22Rv1 (cell line): Measurements from ENCODE around the gene DHX38.

Experiments
- CTCF ChIP-seq: fragments of 450-650 bp; IDR thresholded peaks from 2 replicates; pipeline ENCODE4 v1.5.1; 2017; ENCODE audit warnings: mild to moderate bottlenecking
- ZFX ChIP-seq: fragments of 450-650 bp; IDR thresholded peaks from 2 replicates; pipeline ENCODE4 v1.6.1; 2017; ENCODE audit warnings: antibody characterized with exemption, borderline replicate concordance

GRCh38 chr16:72072514-72073342 lies 20.9 kb upstream of the DHX38 start:
- no peak for TF ChIP-seq CTCF
- no peak for TF ChIP-seq ZFX
